ENCODE results near the gene BACE2. TPM values are rescaled to one million over a fixed set of nuclear protein-coding genes. Genes with fewer than 3 reads are reported as not detected.

The BACE2 gene
- polyA plus RNA-seq, 1 experiment: 66.8 TPM

DNA sequence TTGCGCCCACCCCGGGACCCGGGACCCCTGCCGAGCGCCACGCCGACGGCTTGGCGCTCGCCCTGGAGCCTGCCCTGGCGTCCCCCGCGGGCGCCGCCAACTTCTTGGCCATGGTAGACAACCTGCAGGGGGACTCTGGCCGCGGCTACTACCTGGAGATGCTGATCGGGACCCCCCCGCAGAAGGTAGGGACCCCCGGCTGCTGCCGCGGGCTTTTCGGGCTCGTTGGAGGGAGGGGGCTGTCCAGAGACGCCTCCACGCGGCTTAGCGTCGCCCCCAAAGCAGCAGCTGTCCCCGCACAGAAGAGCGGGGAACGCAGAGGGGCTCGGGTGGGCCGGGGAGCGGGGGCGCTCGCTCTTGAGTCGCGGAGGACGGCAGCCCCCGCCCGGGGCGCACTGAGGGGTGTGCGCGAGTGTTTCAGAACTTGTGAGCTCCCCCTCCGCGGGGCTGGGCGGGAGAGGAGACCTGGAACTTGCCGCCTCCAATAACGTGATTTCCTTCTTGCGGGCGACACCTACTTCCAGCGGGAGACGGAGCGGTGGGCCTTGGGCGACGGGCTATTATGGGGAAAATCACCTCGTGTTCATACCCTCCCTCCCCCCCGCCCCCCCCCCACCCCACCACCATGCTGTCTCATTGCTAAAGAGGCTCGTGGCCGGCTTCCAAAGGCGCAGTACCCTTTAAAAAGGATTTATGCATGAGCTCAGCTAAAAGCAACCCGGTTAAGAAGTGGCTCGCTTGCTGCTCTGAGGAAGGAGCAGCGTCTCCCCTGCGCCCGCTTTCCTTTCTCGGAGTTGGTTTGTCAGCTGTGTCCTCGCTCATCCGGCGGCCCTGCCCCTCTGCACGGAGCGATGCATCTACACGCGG, 664 bp downstream of the BACE2 start:
- Histone ChIP-seq H3K4me3 (ENCODE audit: low read depth, low read length) (peak overlapping the region; percentile 72), H3K9me3 (ENCODE audit: control insufficient read depth, insufficient read depth, low read length) (no peaks in the 10 kb centered on the region; the same call in 1 of the 2 replicates), H3K27ac (ENCODE audit: low read depth, low read length) (peak overlapping the region; percentile 47), H3K27me3 (ENCODE audit: control insufficient read depth, insufficient read depth, low read length) (peaks cover 4% of the 10 kb centered on the region)
- DNase-seq (ENCODE audit: low read depth, low spot score): no peak
- TF ChIP-seq, protein P1, sequence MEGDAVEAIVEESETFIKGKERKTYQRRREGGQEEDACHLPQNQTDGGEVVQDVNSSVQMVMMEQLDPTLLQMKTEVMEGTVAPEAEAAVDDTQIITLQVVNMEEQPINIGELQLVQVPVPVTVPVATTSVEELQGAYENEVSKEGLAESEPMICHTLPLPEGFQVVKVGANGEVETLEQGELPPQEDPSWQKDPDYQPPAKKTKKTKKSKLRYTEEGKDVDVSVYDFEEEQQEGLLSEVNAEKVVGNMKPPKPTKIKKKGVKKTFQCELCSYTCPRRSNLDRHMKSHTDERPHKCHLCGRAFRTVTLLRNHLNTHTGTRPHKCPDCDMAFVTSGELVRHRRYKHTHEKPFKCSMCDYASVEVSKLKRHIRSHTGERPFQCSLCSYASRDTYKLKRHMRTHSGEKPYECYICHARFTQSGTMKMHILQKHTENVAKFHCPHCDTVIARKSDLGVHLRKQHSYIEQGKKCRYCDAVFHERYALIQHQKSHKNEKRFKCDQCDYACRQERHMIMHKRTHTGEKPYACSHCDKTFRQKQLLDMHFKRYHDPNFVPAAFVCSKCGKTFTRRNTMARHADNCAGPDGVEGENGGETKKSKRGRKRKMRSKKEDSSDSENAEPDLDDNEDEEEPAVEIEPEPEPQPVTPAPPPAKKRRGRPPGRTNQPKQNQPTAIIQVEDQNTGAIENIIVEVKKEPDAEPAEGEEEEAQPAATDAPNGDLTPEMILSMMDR (IDR thresholded peaks at IDR 0.05; ENCODE audit: low read depth, low read length): no peak
- ChIA-PET CTCF (interaction anchor here (0.6 to 1.2 kb wide), 6 partner anchors 12 to 1227 kb away, joined by 3 to 4 read pairs (median 3); no protein-coding TSS in a partner anchor), POLR2A (interaction anchor here (0.7 to 1.4 kb wide), 3 partner anchors 49 to 111 kb away, joined by 3 read pairs; no protein-coding TSS in a partner anchor)

DNA sequence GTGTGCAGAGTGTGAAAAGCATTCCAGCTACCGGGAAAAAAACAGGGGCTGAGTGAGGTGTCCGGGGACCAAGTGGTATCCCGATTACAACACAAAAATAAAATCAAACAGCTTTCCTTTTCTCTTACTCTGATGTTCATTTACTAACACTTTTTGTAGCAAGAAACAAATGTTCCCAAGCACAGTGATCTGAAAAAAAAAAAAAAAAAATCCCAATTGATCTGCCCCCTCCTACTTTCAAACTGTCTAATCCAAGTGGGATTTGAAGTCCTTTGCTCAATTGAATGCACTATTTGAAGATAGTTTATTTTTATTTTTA, 1.3 kb downstream of the BACE2 start:
- Histone ChIP-seq H3K4me3 (ENCODE audit: low read depth, low read length) (peak overlapping the region; percentile 72), H3K27me3 (ENCODE audit: control insufficient read depth, insufficient read depth, low read length) (peaks cover 4% of the 10 kb centered on the region), H3K27ac (ENCODE audit: low read depth, low read length) (peak overlapping the region; percentile 47), H3K9me3 (ENCODE audit: control insufficient read depth, insufficient read depth, low read length) (no peaks in the 10 kb centered on the region; the same call in 1 of the 2 replicates)
- CTCF ChIA-PET: interaction anchor here (0.6 to 1.4 kb wide), 7 partner anchors 12 to 1228 kb away, joined by 3 to 4 read pairs (median 3); no protein-coding TSS in a partner anchor
- POLR2A ChIA-PET: interaction anchor here (0.7 to 1.4 kb wide), 3 partner anchors 48 to 111 kb away, joined by 3 read pairs; no protein-coding TSS in a partner anchor
- TF ChIP-seq, protein P1 (IDR thresholded peaks at IDR 0.05; ENCODE audit: low read depth, low read length): no peak
- no peak for DNase-seq (ENCODE audit: low read depth, low spot score)

DNA sequence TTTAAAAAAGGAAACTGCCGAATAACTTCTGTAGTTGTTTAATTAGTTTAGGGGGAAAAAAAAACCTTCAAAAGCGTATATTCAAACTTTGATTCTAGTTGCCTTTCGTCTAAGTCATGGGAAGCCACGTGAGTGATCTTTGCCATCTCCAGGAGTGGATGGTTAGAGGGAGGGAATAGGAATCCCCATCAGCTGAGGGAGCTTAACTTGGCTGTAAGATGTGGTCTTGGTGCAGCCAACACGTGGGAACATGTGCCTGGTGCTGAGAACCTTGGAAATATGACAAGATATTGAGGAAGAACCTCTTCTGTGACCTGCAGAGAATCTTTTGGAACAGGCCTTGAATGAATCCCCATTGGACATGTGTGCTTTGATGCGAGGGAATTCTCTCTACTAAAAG, 1.7 kb downstream of the BACE2 start:
- peak overlapping the region; percentile 72 for H3K4me3 ChIP-seq (ENCODE audit: low read depth, low read length)
- peaks cover 4% of the 10 kb centered on the region for H3K27me3 ChIP-seq (ENCODE audit: control insufficient read depth, insufficient read depth, low read length)
- CTCF ChIA-PET: interaction anchor here (1.0 to 2.1 kb wide), 7 partner anchors 13 to 318 kb away, joined by 3 to 15 read pairs (median 4); no protein-coding TSS in a partner anchor
- no peak overlapping the region for H3K27ac ChIP-seq (ENCODE audit: low read depth, low read length)
- TF ChIP-seq, protein P1 (IDR thresholded peaks at IDR 0.05; ENCODE audit: low read depth, low read length): no peak
- H3K9me3 ChIP-seq (ENCODE audit: control insufficient read depth, insufficient read depth, low read length): no peaks in the 10 kb centered on the region; the same call in 1 of the 2 replicates
- DNase-seq (ENCODE audit: low read depth, low spot score): no peak
- POLR2A ChIA-PET: interaction anchor here (0.7 kb wide), 1 partner anchor 57 kb away, joined by 3 read pairs; no protein-coding TSS in a partner anchor

DNA sequence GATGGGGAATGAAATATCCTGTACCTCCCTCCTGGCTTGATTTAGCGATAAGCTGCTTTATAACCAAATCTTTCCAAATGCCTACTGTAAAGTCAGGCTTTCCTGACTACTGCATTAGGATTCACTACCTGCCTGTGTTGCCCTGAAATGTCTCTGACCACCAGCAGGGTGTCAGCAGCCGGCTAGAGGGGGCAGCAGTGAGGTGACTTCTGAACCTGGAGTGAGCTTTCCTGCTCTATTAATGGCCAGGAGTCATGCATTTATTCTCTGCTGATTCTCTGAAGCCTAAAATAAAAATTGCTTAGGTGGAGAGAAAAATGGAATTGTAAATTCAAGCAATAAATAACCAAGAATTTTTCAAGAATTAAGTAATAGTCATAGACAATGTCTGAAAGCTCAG, 2.5 kb downstream of the BACE2 start:
- TF ChIP-seq, protein P1 (IDR thresholded peaks at IDR 0.05; ENCODE audit: low read depth, low read length): peak; percentile 80
- Histone ChIP-seq H3K9me3 (ENCODE audit: control insufficient read depth, insufficient read depth, low read length) (no peaks in the 10 kb centered on the region; the same call in 1 of the 2 replicates), H3K4me3 (ENCODE audit: low read depth, low read length) (no peak overlapping the region), H3K27ac (ENCODE audit: low read depth, low read length) (no peak overlapping the region), H3K27me3 (ENCODE audit: control insufficient read depth, insufficient read depth, low read length) (peaks cover 4% of the 10 kb centered on the region)
- ChIA-PET POLR2A (no interaction called here), CTCF (interaction anchor here (0.6 to 2.1 kb wide), 13 partner anchors 12 to 832 kb away, joined by 3 to 15 read pairs (median 3); no protein-coding TSS in a partner anchor)
- DNase-seq (ENCODE audit: low read depth, low spot score): no peak
